GM21529 (cell line): ENCODE results near the gene OPRPN.
A peak's percentile ranks its signal among the peaks of the same experiment; 100 is the strongest.

ENCODE experiments used
- ATAC-seq: cut with Tn5 transposase; IDR thresholded peaks from one replicate; pipeline ENCODE4 v1.9.1; 2021; ENCODE audit not compliant: unreplicated experiment

OPRPN gene

GRCh38 chr4:70397580-70397979, at the start of gene OPRPN:
Gene OPRPN (plus strand): TSS chr4:70397940. CDS start chr4:70399286, 1,346 bp downstream.
- no peak for ATAC-seq

- no peak for ATAC-seq
These were observed 41.6 kb upstream of the OPRPN start for GRCh38 chr4:70356185-70356584.

GRCh38 chr4:70359115-70359661, 38.6 kb upstream of the OPRPN start:
- no peak for ATAC-seq

- ATAC-seq = no peak
These were observed 37.3 kb upstream of the OPRPN start, which contains the start of gene SMR3A for GRCh38 chr4:70360460-70360859. Gene SMR3A (plus strand): TSS chr4:70360760. CDS start chr4:70362116, 1,356 bp downstream.

- ATAC-seq = no peak
These were observed 33.7 kb upstream of the OPRPN start for GRCh38 chr4:70364002-70364401.

- no peak for ATAC-seq
These were observed 32.3 kb upstream of the OPRPN start for GRCh38 chr4:70365479-70365878.

GRCh38 chr4:70367813-70368212, 29.9 kb upstream of the OPRPN start:
- no peak for ATAC-seq

GRCh38 chr4:70371987-70372386, 25.8 kb upstream of the OPRPN start:
- ATAC-seq = no peak

- no peak for ATAC-seq
These were observed 25.0 kb upstream of the OPRPN start for GRCh38 chr4:70372760-70373159.

- no peak for ATAC-seq
These were observed 17.2 kb upstream of the OPRPN start for GRCh38 chr4:70380578-70380977.

- no peak for ATAC-seq
These were observed 15.0 kb upstream of the OPRPN start, which contains the start of gene SMR3B for GRCh38 chr4:70382691-70383181. Gene SMR3B (plus strand): TSS chr4:70383131. CDS start chr4:70384511, 1,380 bp downstream.

GRCh38 chr4:70392057-70392776, 5.5 kb upstream of the OPRPN start:
- ATAC-seq = peak; percentile 53

GRCh38 chr4:70399319-70399718, 1.6 kb downstream of the OPRPN start:
- no peak for ATAC-seq

GRCh38 chr4:70402762-70403161, 5.0 kb downstream of the OPRPN start:
- ATAC-seq = peak; percentile 54

GRCh38 chr4:70405765-70406164, 8.0 kb downstream of the OPRPN start:
- peak; percentile 58 for ATAC-seq

- no peak for ATAC-seq
These were observed 27.6 kb downstream of the OPRPN start for GRCh38 chr4:70425306-70425705.

- no peak for ATAC-seq
These were observed 29.0 kb downstream of the OPRPN start for GRCh38 chr4:70426789-70427188.

GRCh38 chr4:70437197-70437596, 39.5 kb downstream of the OPRPN start:
- no peak for ATAC-seq

GRCh38 chr4:70442474-70442873, 44.7 kb downstream of the OPRPN start:
- no peak for ATAC-seq

- ATAC-seq = no peak
These were observed 45.6 kb downstream of the OPRPN start for GRCh38 chr4:70443329-70443728.

- peak; percentile 65 for ATAC-seq
These were observed 51.5 kb downstream of the OPRPN start for GRCh38 chr4:70449220-70449619.

GRCh38 chr4:70452946-70453345, 55.2 kb downstream of the OPRPN start:
- ATAC-seq = no peak
